ENCODE measurements around the gene CCDC85C. TPM values are rescaled to one million over a fixed set of nuclear protein-coding genes. Genes with fewer than 3 reads are reported as not detected.
A peak's percentile ranks its signal among the peaks of the same experiment; 100 is the strongest.

The CCDC85C gene
- total and polyA plus RNA-seq, 2 of the 8 experiments (the other 6 are each of a cell fraction or from before 2014, with no cell fraction given) = 16.8 to 35.8 TPM

DNA sequence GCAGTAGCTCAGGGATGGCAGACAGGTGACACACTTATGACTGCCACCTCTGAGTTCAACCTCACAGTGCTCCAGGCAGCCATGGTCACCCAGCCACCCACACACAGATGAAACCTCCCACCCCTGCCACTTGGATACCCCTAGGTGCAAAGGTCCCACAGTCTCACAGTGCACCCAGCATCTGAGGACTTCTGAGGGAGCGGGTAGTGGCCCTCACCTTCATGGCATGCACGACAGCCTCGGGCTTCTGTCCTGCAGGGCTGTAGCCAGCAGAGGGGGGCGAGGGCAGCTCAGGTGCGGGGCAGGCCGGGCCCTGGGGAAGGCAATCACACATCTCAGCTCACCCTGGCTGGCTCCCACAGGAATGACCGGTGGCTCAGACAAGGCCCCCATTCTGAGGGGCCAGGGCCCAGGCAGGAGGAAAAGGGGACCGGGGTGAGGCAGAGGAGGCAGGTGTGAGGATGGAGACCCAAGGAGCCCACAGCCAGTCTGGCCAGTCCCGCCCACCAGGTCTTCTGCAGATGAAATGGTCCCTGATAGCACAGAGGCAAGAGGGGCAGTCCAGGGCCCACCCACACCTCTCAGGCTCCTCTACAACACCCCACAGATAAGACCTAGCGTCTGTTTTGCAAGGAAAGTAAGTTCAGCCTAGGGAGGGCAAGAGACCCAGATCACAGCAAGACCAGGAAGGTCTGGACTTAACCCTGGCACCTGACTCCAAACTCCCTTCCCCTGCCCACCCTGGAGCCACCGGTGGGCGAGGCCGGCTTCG lies 87.0 kb downstream of the CCDC85C start:
- Histone ChIP-seq H2BK120ac (replicated peaks; ENCODE audit: low read depth, low read length) (no peak overlapping the region), H3K9me3 (ENCODE audit: insufficient read depth in 2 of 2, low read depth in 1 of 2, low read length in 1 of 2) (no peaks in the 10 kb centered on the region), H2BK5ac (ENCODE audit: low read depth, low read length) (no peak overlapping the region), H3K79me2 (ENCODE audit: control insufficient read depth in 1 of 2, insufficient read depth in 2 of 2, low read length in 2 of 2) (peaks cover 0 to 2% of the 10 kb centered on the region in 2 experiments; a peak in 1 of 4 replicates), H4K8ac (ENCODE audit: extremely low read depth, insufficient read depth, low read length) (peak overlapping the region; percentile 58), H4K91ac (replicated peaks; ENCODE audit: insufficient read length, low read length) (no peak overlapping the region), H2BK15ac (ENCODE audit: low read length) (no peak overlapping the region), H3K4me1 (replicated peaks in 1 of 4; ENCODE audit: control insufficient read depth in 3 of 4, insufficient read depth in 4 of 4, low read length in 3 of 4) (peaks cover 0 to 4% (median 0%) of the 10 kb centered on the region in 4 experiments; a peak in 3 of 7 replicates), H2BK12ac (ENCODE audit: low read depth, low read length) (no peak overlapping the region; the same call in 1 of the 2 replicates), H3K56ac (replicated peaks; ENCODE audit: insufficient read length, low read depth, low read length) (no peak overlapping the region), H3K79me1 (ENCODE audit: low read depth, low read length) (no peaks in the 10 kb centered on the region; the same call in 1 of the 2 replicates), H3K27ac (ENCODE audit: low read depth, low read length) (no peak overlapping the region), H3K18ac (ENCODE audit: extremely low read depth, low read length) (no peak overlapping the region), H2AFZ (ENCODE audit: low read length) (no peak overlapping the region), H3K4me2 (ENCODE audit: insufficient read depth in 1 of 2, low read depth in 2 of 2, low read length in 2 of 2) (no peak overlapping the region), H4K20me1 (replicated peaks in 1 of 2; ENCODE audit: control insufficient read depth in 1 of 2, insufficient read depth in 2 of 2, low read length in 2 of 2) (peaks cover 3 to 5% of the 10 kb centered on the region in 2 experiments), H3K23me2 (ENCODE audit: low read depth, low read length) (no peaks in the 10 kb centered on the region), H4K5ac (ENCODE audit: insufficient read length, low read depth, low read length) (no peak overlapping the region), H3K4me3 (ENCODE audit: extremely low read depth in 1 of 4, insufficient read depth in 2 of 4, low read depth in 3 of 4, low read length in 4 of 4) (no peak overlapping the region), H3K9ac (replicated peaks in 1 of 4; ENCODE audit: extremely low read depth in 1 of 4, low read depth in 3 of 4, low read length in 3 of 4) (peak overlapping the region in 1 of 4 experiments; percentile 3; a peak in 1 of 7 replicates), H3K23ac (ENCODE audit: insufficient read length) (no peak overlapping the region), H3K4ac (replicated peaks; ENCODE audit: insufficient read length, low read depth, low read length) (no peak overlapping the region), H3K27me3 (replicated peaks in 1 of 4; ENCODE audit: control insufficient read depth in 3 of 4, extremely low read depth in 1 of 4, insufficient read depth in 3 of 4, low read length in 3 of 4) (no peaks in the 10 kb centered on the region), H2AK5ac (ENCODE audit: low read depth, low read length) (no peak overlapping the region), H3K36me3 (ENCODE audit: control insufficient read depth in 2 of 4, insufficient read depth in 4 of 4, low read length in 3 of 4) (peaks cover 0 to 4% (median 0%) of the 10 kb centered on the region in 4 experiments; a peak in 2 of 8 replicates), H3K14ac (ENCODE audit: insufficient read length) (no peak overlapping the region), H2BK20ac (ENCODE audit: low read length) (no peak overlapping the region)
- ChIA-PET CTCF (ENCODE audit: partially characterized antibody) (interaction anchor here (0.7 to 3.8 kb wide), 26 partner anchors 11 to 172 kb away, joined by 3 to 32 read pairs (median 4); no protein-coding TSS in a partner anchor), POLR2A (ENCODE audit: partially characterized antibody) (interaction anchor here (0.6 to 2.1 kb wide), 5 partner anchors 10 to 88 kb away, joined by 3 to 5 read pairs (median 3); partner anchors contain the start of gene SETD3)
- DNase-seq (ENCODE audit: low read depth in 1 of 2, low spot score in 2 of 2) (no peak), FAIRE-seq (no peak)
- 82% methylated on average over 14 of the region's 14 CpGs; no CpG with 5 or more reads in 1 of the 2 experiments for WGBS, 2 experiments (ENCODE audit: extremely low coverage in 1 of 2, insufficient coverage in 1 of 2, insufficient read length in 1 of 2, insufficient replicate concordance in 2 of 2, low coverage in 1 of 2, low lambda C conversion rate in 2 of 2, missing lambda C conversion rate in 1 of 2)
- TF ChIP-seq, protein P1, sequence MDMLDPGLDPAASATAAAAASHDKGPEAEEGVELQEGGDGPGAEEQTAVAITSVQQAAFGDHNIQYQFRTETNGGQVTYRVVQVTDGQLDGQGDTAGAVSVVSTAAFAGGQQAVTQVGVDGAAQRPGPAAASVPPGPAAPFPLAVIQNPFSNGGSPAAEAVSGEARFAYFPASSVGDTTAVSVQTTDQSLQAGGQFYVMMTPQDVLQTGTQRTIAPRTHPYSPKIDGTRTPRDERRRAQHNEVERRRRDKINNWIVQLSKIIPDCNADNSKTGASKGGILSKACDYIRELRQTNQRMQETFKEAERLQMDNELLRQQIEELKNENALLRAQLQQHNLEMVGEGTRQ (IDR thresholded peaks at IDR 0.05; ENCODE audit: low read length) = no peak
- TF ChIP-seq CEBPB (IDR thresholded peaks at IDR 0.05; ENCODE audit: low read depth, low read length) (no peak), RAD21 (IDR thresholded peaks at IDR 0.05 in 1 of 2, conservative IDR thresholded peaks at IDR 0.05 in 1 of 2; ENCODE audit: low read depth in 2 of 2, low read length in 2 of 2) (peak in 1 of 2 experiments; percentile 34; a peak in 1 of 4 replicates), CBX8 (IDR thresholded peaks at IDR 0.05; ENCODE audit: borderline replicate concordance, low read depth, low read length) (no peak)
- TF ChIP-seq, protein P2, sequence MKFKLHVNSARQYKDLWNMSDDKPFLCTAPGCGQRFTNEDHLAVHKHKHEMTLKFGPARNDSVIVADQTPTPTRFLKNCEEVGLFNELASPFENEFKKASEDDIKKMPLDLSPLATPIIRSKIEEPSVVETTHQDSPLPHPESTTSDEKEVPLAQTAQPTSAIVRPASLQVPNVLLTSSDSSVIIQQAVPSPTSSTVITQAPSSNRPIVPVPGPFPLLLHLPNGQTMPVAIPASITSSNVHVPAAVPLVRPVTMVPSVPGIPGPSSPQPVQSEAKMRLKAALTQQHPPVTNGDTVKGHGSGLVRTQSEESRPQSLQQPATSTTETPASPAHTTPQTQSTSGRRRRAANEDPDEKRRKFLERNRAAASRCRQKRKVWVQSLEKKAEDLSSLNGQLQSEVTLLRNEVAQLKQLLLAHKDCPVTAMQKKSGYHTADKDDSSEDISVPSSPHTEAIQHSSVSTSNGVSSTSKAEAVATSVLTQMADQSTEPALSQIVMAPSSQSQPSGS (IDR thresholded peaks at IDR 0.05; ENCODE audit: low read length) = no peak

All from H1 (cell line).